NCI-H748 (cell line): ENCODE data around the gene BPHL.
"Not testable (repeated sequence)": the region's sequence is repeated elsewhere in the genome, so short reads cannot be mapped to it uniquely, and the experiment has no call there.

Experiments
- DNase-seq: peaks from one replicate; lab custom pipeline; 2025; ENCODE audit not compliant: unreplicated experiment; lab: John Stamatoyannopoulos, UW

BPHL gene

GRCh38 chr6:3118353-3119039, at the start of gene BPHL:
Gene BPHL, plus strand, starts transcription at chr6:3118711. Its CDS starts 30 bp downstream, at chr6:3118741.
- DNase-seq = peak; percentile 98

- no peak for DNase-seq
Measured at GRCh38 chr6:3071568-3071967, 46.9 kb upstream of the BPHL start.

- DNase-seq = no peak
Measured at GRCh38 chr6:3072798-3073197, 45.7 kb upstream of the BPHL start.

GRCh38 chr6:3073382-3073781, 45.1 kb upstream of the BPHL start:
- DNase-seq = no peak

GRCh38 chr6:3075772-3076113, 42.8 kb upstream of the BPHL start:
- DNase-seq = no peak

GRCh38 chr6:3076320-3076719, 42.2 kb upstream of the BPHL start:
- DNase-seq = no peak

GRCh38 chr6:3077430-3077829, 41.1 kb upstream of the BPHL start:
- no peak for DNase-seq

GRCh38 chr6:3078952-3079351, 39.6 kb upstream of the BPHL start:
- not testable (repeated sequence) for DNase-seq

- DNase-seq = no peak
Measured at GRCh38 chr6:3079682-3080081, 38.8 kb upstream of the BPHL start.

- DNase-seq = no peak
Measured at GRCh38 chr6:3081960-3082359, 36.6 kb upstream of the BPHL start.

- DNase-seq = no peak
Measured at GRCh38 chr6:3085074-3085473, 33.4 kb upstream of the BPHL start.

GRCh38 chr6:3086282-3086946, 32.1 kb upstream of the BPHL start:
- DNase-seq = no peak

GRCh38 chr6:3088446-3088845, 30.1 kb upstream of the BPHL start:
- DNase-seq = no peak

GRCh38 chr6:3088968-3089367, 29.5 kb upstream of the BPHL start:
- DNase-seq = no peak

- no peak for DNase-seq
Measured at GRCh38 chr6:3090013-3090412, 28.5 kb upstream of the BPHL start.

GRCh38 chr6:3094815-3095214, 23.7 kb upstream of the BPHL start:
- DNase-seq = no peak

GRCh38 chr6:3102875-3103274, 15.6 kb upstream of the BPHL start:
- no peak for DNase-seq

GRCh38 chr6:3108746-3109414, 9.6 kb upstream of the BPHL start:
- no peak for DNase-seq

GRCh38 chr6:3109761-3110160, 8.8 kb upstream of the BPHL start:
- no peak for DNase-seq

GRCh38 chr6:3114377-3114776, 4.1 kb upstream of the BPHL start:
- no peak for DNase-seq

GRCh38 chr6:3117912-3118352, 579 bp upstream of the BPHL start:
- DNase-seq = no peak

- no peak for DNase-seq
Measured at GRCh38 chr6:3119040-3119723, 671 bp downstream of the BPHL start.
